IMR-90 (cell line): ENCODE data around the gene MYOM1. TPM values are rescaled to one million over a fixed set of nuclear protein-coding genes. Genes with fewer than 3 reads are reported as not detected.

Experiments used
- ELK1 ChIP-seq: fragments of 150-350 bp; IDR thresholded peaks from 2 replicates; pipeline ENCODE4 v1.6.1; 2016; ENCODE audit warnings: low read depth, mild to moderate bottlenecking, low read length, moderate library complexity, borderline replicate concordance
- MXI1 ChIP-seq: IDR thresholded peaks from 2 replicates; pipeline ENCODE4 v1.6.1; 2012; ENCODE audit warnings: low read depth, mild to moderate bottlenecking, low read length, moderate library complexity, borderline replicate concordance
- RCOR1 ChIP-seq: IDR thresholded peaks from 2 replicates; pipeline ENCODE4 v1.6.1; 2012; ENCODE audit warnings: mild to moderate bottlenecking, low read length, improper control_type of control experiment; ENCODE audit not compliant: insufficient replicate concordance
- polyA plus RNA-seq, 3 experiments: library from polyadenylated mRNA; depleted of rRNA; stranded (reverse); fragments of >200 nt; gene quantifications; 2 replicates each; pipeline ENCODE4 v1.2.3, GENCODE V29; 2012; ENCODE audit warnings: low replicate concordance in 1 of 3
- total RNA-seq: library from RNA; depleted of rRNA; stranded (reverse); fragments of >200 nt; gene quantifications from 2 replicates; pipeline ENCODE4 v1.2.3, GENCODE V29; 2012

The MYOM1 gene
- total and polyA plus RNA-seq, 2 of the 4 experiments (the other 2 are of a cell fraction), result under 0.01 to 0.10 TPM

- TF ChIP-seq ELK1 (no peak), RCOR1 (no peak), MXI1 (no peak)
These were observed 41.8 kb upstream of the MYOM1 start, which contains the start of gene MYL12B (continued) for GRCh38 chr18:3261373-3262233.
